HG02642 (cell line): ENCODE results near the gene CYB5R4.

ENCODE experiments used
- ATAC-seq: cut with Tn5 transposase; IDR thresholded peaks from one replicate; pipeline ENCODE4 v1.9.1; 2021; ENCODE audit warnings: mild to moderate bottlenecking; ENCODE audit not compliant: unreplicated experiment, poor library complexity

Gene CYB5R4

GRCh38 chr6:83859410-83860358, at the start of gene CYB5R4:
TSS of gene CYB5R4 (plus strand) at chr6:83859689. CDS start at chr6:83859783, 94 bp downstream.
- ATAC-seq = peak; percentile 99

- ATAC-seq = no peak
These were observed 46.9 kb upstream of the CYB5R4 start for GRCh38 chr6:83812595-83812994.

GRCh38 chr6:83815631-83816272, 43.7 kb upstream of the CYB5R4 start:
- ATAC-seq = no peak

GRCh38 chr6:83822629-83823169, 36.8 kb upstream of the CYB5R4 start:
- ATAC-seq = no peak

- no peak for ATAC-seq
These were observed 35.1 kb upstream of the CYB5R4 start for GRCh38 chr6:83824388-83824801.

GRCh38 chr6:83824831-83825230, 34.7 kb upstream of the CYB5R4 start:
- ATAC-seq = no peak

GRCh38 chr6:83827050-83827449, 32.4 kb upstream of the CYB5R4 start:
- no peak for ATAC-seq

- no peak for ATAC-seq
These were observed 20.8 kb upstream of the CYB5R4 start for GRCh38 chr6:83838727-83839126.

- no peak for ATAC-seq
These were observed 15.3 kb upstream of the CYB5R4 start for GRCh38 chr6:83844170-83844569.

GRCh38 chr6:83846291-83846690, 13.2 kb upstream of the CYB5R4 start:
- ATAC-seq = no peak

- ATAC-seq = peak; percentile 71
These were observed 12.3 kb upstream of the CYB5R4 start for GRCh38 chr6:83847179-83847578.

- ATAC-seq = no peak
These were observed 10.4 kb upstream of the CYB5R4 start for GRCh38 chr6:83849127-83849526.

- no peak for ATAC-seq
These were observed 9.9 kb upstream of the CYB5R4 start for GRCh38 chr6:83849610-83850009.

GRCh38 chr6:83852528-83853177, 6.8 kb upstream of the CYB5R4 start:
- no peak for ATAC-seq

- ATAC-seq = peak; percentile 79
These were observed 6.1 kb upstream of the CYB5R4 start, which contains the start of gene RIPPLY2 for GRCh38 chr6:83853178-83854000. TSS of gene RIPPLY2 (plus strand) at chr6:83853360. CDS start at chr6:83853417, 57 bp downstream.

- peak; percentile 18 for ATAC-seq
These were observed 5.4 kb upstream of the CYB5R4 start for GRCh38 chr6:83854001-83854501.

GRCh38 chr6:83854766-83855165, 4.7 kb upstream of the CYB5R4 start:
- ATAC-seq = no peak

- no peak for ATAC-seq
These were observed 868 bp downstream of the CYB5R4 start for GRCh38 chr6:83860359-83860755.

- ATAC-seq = no peak
These were observed 1.4 kb downstream of the CYB5R4 start for GRCh38 chr6:83860782-83861495.
